HG03460 (cell line): ENCODE data around the gene RERE.

Source experiments
- ATAC-seq: cut with Tn5 transposase; IDR thresholded peaks from one replicate; pipeline ENCODE4 v1.9.1; 2021; ENCODE audit not compliant: unreplicated experiment

The RERE gene

DNA sequence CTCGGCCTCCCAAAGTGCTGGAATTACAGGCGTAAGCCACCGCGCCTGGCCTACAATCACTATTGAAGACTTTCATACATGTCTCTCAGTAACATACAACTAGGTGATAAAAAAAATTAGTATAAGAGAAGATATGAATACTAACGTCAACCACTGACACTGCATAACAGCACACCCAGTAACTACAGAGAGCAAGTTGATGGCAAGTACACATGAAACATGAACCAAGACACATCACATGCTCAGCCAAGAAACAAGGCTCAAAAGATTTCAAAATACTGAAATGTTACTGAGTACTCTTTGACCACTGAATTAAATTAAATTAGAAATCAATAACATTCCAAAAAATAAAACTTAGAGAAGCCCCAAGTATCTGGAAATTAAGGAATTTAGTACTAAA is 331.4 kb downstream of the RERE start:
- ATAC-seq, result no peak

GRCh38 chr1:8483586-8483985 is 333.9 kb downstream of the RERE start:
- ATAC-seq, result no peak

GRCh38 chr1:8482979-8483381 is 334.5 kb downstream of the RERE start:
- no peak for ATAC-seq

DNA sequence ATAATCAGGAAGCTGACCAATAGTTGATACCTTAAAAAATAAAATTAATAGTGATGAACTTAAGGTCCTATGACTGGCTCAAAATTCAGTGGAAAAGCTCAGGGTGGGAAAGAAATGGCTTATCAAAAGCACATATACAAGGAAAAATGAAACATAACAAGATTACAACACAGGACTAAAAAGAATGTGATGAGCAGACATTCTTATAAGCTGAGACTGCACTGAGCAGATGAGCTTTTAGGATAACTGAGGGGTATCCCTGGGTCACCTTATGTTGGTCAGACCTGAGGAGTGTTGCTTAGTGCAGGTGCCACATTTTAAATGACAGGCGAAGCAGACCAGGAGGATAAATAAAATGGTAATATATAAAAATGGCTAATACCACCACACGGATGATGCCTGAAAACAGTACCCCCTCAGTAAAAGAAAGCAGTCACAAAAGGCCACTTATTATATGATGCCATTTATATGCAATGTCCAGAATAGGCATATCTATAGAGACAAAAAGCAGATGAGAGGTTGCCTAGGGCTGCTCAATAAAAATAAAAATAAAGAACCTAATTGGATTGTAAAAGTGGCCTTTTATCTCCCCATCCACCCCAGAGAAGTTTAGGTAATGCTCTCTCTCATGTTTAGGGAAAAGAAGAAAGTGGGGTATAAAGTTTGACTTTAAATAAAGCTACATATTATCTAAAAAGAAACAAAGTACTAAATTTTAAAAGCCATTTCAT is 335.6 kb downstream of the RERE start:
- ATAC-seq, result no peak

GRCh38 chr1:8478566-8478965 is 338.9 kb downstream of the RERE start:
- ATAC-seq, result no peak

- ATAC-seq, result no peak
Observed at GRCh38 chr1:8477983-8478362, 339.5 kb downstream of the RERE start.

GRCh38 chr1:8477166-8477982 is 340.1 kb downstream of the RERE start:
- peak; percentile 84 for ATAC-seq

GRCh38 chr1:8476006-8476405 is 341.4 kb downstream of the RERE start:
- no peak for ATAC-seq

DNA sequence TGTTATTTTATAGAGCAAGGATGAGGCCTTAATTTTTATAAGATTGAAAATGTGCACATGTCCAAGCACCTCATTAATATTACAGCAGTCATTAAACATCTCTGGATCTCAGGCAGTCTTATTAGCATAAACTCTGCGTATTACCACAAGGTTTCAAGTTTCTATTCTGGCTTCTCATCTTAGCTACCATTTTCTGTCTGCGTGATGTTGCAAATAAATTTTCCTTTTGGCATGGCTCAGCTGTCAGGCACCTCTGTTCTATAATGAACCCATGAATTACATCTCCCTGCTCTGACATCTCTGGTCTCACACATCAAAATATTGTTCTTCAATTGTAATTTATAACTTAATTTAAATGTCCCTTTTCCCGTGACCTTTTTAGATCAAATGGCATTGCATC is 343.1 kb downstream of the RERE start:
- no peak for ATAC-seq

GRCh38 chr1:8473891-8474300 is 343.5 kb downstream of the RERE start:
- ATAC-seq, result no peak

- no peak for ATAC-seq
Observed at GRCh38 chr1:8473121-8473875, 344.1 kb downstream of the RERE start.

- ATAC-seq, result peak; percentile 37
Observed at GRCh38 chr1:8472668-8473067, 344.8 kb downstream of the RERE start.

- no peak for ATAC-seq
Observed at GRCh38 chr1:8471451-8471850, 346.0 kb downstream of the RERE start.

DNA sequence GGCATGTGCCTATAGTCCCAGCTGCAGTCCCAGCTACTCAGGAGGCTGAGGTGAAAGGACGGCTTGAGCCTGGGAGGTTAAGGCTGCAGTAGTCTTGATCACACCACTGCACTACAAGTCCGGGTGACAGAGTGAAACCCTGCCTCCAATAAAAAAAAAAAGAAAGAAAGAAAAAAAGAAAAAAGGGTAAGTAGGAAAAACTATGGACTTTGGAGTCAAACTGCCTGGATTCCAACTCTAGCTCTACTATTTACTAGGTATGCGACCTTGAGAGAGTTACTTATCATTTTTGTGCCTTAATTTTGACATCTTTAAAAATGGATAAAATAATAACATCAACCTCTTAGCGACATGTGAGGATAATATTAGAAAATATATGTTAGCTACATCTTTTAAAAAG is 348.7 kb downstream of the RERE start:
- no peak for ATAC-seq

DNA sequence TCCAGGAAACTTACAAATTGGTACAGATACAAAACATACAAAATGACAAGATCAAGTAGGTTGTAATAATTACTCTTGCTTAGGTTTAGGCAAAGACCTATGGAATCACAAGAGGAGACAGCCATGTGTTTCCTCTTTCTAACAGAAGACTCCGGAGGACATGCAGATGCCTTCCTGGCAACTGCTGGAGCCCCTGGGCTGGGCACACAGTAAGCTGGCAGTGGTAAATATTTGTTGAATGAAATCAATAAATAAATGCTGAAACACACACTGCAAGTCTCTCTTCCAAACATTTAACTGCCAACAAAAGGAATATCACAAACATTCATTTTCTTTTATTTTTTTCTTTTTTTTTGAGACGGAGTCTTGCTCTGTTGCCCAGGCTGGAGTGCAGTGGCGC is 350.1 kb downstream of the RERE start:
- ATAC-seq, result no peak

- no peak for ATAC-seq
Observed at GRCh38 chr1:8465692-8466091, 351.7 kb downstream of the RERE start.

- ATAC-seq, result no peak
Observed at GRCh38 chr1:8465013-8465412, 352.4 kb downstream of the RERE start.

- no peak for ATAC-seq
Observed at GRCh38 chr1:8464377-8464776, 353.1 kb downstream of the RERE start.

DNA sequence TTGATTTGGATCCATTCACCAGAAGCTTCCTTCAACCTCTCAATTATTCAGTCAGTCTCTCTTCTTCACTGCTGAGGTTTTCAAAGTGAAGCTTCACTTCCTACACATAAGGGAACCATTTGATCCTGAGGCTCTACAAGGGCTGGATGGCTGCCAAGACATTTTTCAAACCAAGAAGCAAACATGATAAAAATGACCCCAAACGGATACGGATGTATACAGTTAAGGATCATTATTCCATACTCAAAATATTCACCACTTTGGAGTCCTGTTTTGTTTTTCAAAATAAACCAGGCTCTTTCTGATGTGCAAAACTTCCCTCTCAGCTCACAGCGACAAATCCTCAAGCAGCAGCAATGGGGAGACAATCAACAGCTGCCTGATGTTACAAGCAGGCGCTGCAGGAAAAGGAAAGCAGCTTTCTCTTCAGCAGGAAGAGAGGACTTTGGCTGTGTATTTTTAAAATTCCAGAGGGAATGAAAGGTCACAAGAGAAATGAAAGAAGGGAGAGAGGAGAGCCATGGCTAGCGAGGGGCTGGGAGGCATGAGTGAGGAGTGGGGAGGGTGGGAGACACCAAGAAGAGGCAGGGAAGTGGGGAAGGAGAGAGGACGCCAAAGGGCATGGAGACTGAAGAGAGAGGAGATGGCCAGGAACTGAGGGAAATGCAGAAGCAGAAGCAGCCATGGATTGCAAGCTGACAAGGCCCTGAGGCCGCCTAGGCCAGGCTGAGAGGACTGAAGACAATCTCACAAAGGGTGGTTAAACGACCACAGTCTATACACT is 354.1 kb downstream of the RERE start:
- ATAC-seq, result no peak

- ATAC-seq, result no peak
Observed at GRCh38 chr1:8462371-8462892, 355.0 kb downstream of the RERE start.
